ENCODE data around the gene PNPLA3.
A peak's percentile ranks its signal among the peaks of the same experiment; 100 is the strongest.

DNA sequence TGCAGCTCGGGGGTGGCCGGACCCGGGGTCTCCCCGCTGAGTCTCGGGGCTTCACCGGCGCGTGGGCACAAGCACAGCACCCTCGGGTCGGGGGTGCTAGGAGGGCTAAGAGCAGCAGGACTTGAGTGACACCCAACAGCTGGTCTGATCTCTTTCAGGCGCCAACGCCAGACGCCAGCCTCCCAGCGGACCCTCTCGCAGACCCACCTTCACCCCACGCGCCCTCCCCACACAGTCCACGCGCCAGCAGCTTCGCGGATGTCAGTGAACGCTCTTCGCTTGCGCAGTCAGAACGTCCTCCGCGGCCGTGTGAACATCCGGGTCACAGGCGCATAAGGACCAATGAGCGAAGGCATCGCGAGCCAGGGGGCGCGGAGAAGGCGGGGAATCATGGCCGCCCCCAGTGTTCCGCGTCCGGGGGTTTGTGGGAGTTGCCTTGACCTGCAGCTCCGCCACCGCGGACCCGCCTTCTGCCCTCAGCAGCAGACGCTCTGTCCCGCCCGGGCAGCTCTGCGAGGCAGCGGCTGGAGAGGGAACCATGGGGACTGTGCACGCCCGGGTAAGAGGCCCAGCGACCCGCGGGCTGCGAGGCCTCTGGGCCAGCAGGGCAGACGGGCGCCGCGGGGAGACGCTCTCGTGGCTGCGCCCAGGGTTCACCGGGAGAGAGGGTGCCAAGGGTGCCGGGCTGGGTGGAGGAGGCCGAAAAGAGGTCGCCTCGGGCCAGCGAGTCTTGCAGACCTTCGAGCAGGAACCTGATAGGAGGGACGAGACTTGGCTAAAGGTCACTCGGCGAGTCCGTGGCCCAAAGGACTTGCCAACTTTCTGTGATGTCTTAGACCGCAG, 31.7 kb downstream of the PNPLA3 start, which contains the start of gene SAMM50:
- peak; percentile 90 for TF ChIP-seq GABPA (IDR thresholded peaks at IDR 0.05; ENCODE audit: low read depth)
- peak; percentile 96 for TF ChIP-seq POLR2AphosphoS5 (IDR thresholded peaks at IDR 0.05; ENCODE audit: low read depth)
- TF ChIP-seq, protein P1, sequence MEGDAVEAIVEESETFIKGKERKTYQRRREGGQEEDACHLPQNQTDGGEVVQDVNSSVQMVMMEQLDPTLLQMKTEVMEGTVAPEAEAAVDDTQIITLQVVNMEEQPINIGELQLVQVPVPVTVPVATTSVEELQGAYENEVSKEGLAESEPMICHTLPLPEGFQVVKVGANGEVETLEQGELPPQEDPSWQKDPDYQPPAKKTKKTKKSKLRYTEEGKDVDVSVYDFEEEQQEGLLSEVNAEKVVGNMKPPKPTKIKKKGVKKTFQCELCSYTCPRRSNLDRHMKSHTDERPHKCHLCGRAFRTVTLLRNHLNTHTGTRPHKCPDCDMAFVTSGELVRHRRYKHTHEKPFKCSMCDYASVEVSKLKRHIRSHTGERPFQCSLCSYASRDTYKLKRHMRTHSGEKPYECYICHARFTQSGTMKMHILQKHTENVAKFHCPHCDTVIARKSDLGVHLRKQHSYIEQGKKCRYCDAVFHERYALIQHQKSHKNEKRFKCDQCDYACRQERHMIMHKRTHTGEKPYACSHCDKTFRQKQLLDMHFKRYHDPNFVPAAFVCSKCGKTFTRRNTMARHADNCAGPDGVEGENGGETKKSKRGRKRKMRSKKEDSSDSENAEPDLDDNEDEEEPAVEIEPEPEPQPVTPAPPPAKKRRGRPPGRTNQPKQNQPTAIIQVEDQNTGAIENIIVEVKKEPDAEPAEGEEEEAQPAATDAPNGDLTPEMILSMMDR (IDR thresholded peaks at IDR 0.05; ENCODE audit: insufficient read depth, low read length) = no peak
- no peak for TF ChIP-seq SPI1 (IDR thresholded peaks at IDR 0.05; ENCODE audit: borderline replicate concordance, low read depth)
